Lower lobe of right lung (tissue), 2 donors: Measurements from ENCODE around the gene EVA1C. TPM values are rescaled to one million over a fixed set of nuclear protein-coding genes. Genes with fewer than 3 reads are reported as not detected.

Experiments used
- ATAC-seq, 2 donors: fragments of 200-7000 bp; cut with Tn5 transposase; one replicate each; pipeline ENCODE4 v1.9.1; 2020 to 2022; ENCODE audit warnings: mild to moderate bottlenecking in 2 of 2, moderate library complexity in 2 of 2
- DNase-seq: peaks from one replicate; pipeline ENCODE4 v3.0.0-alpha.2; 2020
- H3K27ac ChIP-seq: fragments of 200-600 bp; one replicate; pipeline ENCODE4 v1.8.0; 2022
- H3K27me3 ChIP-seq: fragments of 200-600 bp; one replicate; pipeline ENCODE4 v1.8.0; 2022; ENCODE audit warnings: low read depth
- H3K36me3 ChIP-seq: fragments of 200-600 bp; one replicate; pipeline ENCODE4 v1.8.0; 2022; ENCODE audit warnings: mild to moderate bottlenecking
- H3K4me1 ChIP-seq: fragments of 200-600 bp; one replicate; pipeline ENCODE4 v1.8.0; 2022
- H3K4me3 ChIP-seq: fragments of 200-600 bp; one replicate; pipeline ENCODE4 v1.8.0; 2022; ENCODE audit warnings: mild to moderate bottlenecking
- H3K9me3 ChIP-seq: fragments of 200-600 bp; one replicate; pipeline ENCODE4 v1.8.0; 2022
- CTCF ChIP-seq: fragments of 200-600 bp; IDR thresholded peaks from one replicate; pipeline ENCODE4 v1.8.0; 2022; ENCODE audit warnings: antibody characterized with exemption, mild to moderate bottlenecking
- intact Hi-C: fragments of 100-400 bp; cut with DNase I; formaldehyde crosslinking; loops from one replicate; pipeline ENCODE4 v1.11.0; 2022
- total RNA-seq: library from RNA; stranded (reverse); fragmentation: NEBNext Ultra II Directional; extraction: Animal tissue kit (Norgen Biotek cat#: 25700); gene quantifications from one replicate; pipeline ENCODE4 v1.2.1, GENCODE V29; 2021
- donor health status: DM: no; HTN: yes; CAD: no; lungs with severe emphysema.

The EVA1C gene
- total RNA-seq, 1 donor from 2014 or later: 31.8 TPM

GRCh38 chr21:32410291-32410690 lies 2.2 kb upstream of the EVA1C start:
- TF ChIP-seq CTCF: no peak
- H3K4me3 ChIP-seq: no peak overlapping the region
- no peaks in the 10 kb centered on the region for H3K36me3 ChIP-seq
- peaks cover 43% of the 10 kb centered on the region for H3K4me1 ChIP-seq
- intact Hi-C loops: no loop called here
- DNase-seq: no peak
- no peaks in the 10 kb centered on the region for H3K9me3 ChIP-seq
- no peaks in the 10 kb centered on the region for H3K27me3 ChIP-seq
- no peak for ATAC-seq
- H3K27ac ChIP-seq: peak overlapping the region; percentile 99

GRCh38 chr21:32410916-32411315 lies 1.6 kb upstream of the EVA1C start:
- H3K9me3 ChIP-seq: no peaks in the 10 kb centered on the region
- TF ChIP-seq CTCF: no peak
- H3K4me1 ChIP-seq: peaks cover 49% of the 10 kb centered on the region
- H3K4me3 ChIP-seq: peak overlapping the region; percentile 73
- intact Hi-C loops: no loop called here
- H3K36me3 ChIP-seq: peaks cover 6% of the 10 kb centered on the region
- no peaks in the 10 kb centered on the region for H3K27me3 ChIP-seq
- ATAC-seq (no peak), DNase-seq (no peak)
- peak overlapping the region; percentile 99 for H3K27ac ChIP-seq

- ATAC-seq (peak; percentile 85 to 91), DNase-seq (peak; percentile 95)
- Histone ChIP-seq H3K4me1 (peaks cover 50% of the 10 kb centered on the region), H3K36me3 (peaks cover 7% of the 10 kb centered on the region), H3K4me3 (peak overlapping the region; percentile 73), H3K9me3 (no peaks in the 10 kb centered on the region), H3K27me3 (no peaks in the 10 kb centered on the region), H3K27ac (peak overlapping the region; percentile 99)
- no peak for TF ChIP-seq CTCF
- intact Hi-C loops: no loop called here
Observed at GRCh38 chr21:32411350-32412161, 950 bp upstream of the EVA1C start.

GRCh38 chr21:32413015-32413504 lies 554 bp downstream of the EVA1C start:
- H3K4me3 ChIP-seq: peak overlapping the region; percentile 73
- intact Hi-C loops: no loop called here
- H3K4me1 ChIP-seq: peaks cover 59% of the 10 kb centered on the region
- H3K27ac ChIP-seq: peak overlapping the region; percentile 99
- no peaks in the 10 kb centered on the region for H3K27me3 ChIP-seq
- peaks cover 20% of the 10 kb centered on the region for H3K36me3 ChIP-seq
- H3K9me3 ChIP-seq: no peaks in the 10 kb centered on the region
- peak; percentile 53 to 54 for ATAC-seq
- TF ChIP-seq CTCF: no peak
- DNase-seq: peak; percentile 80

- TF ChIP-seq CTCF: no peak
- Histone ChIP-seq H3K27ac (peak overlapping the region; percentile 99), H3K4me3 (peak overlapping the region; percentile 73), H3K27me3 (no peaks in the 10 kb centered on the region), H3K4me1 (peaks cover 64% of the 10 kb centered on the region), H3K36me3 (peaks cover 27% of the 10 kb centered on the region), H3K9me3 (no peaks in the 10 kb centered on the region)
- DNase-seq: peak; percentile 80
- intact Hi-C loops: no loop called here
- ATAC-seq: peak; percentile 36 to 44
Observed at GRCh38 chr21:32413697-32414578, 1.4 kb downstream of the EVA1C start.
